DMS153 treated with DMSO at 0.1 percent for 48 hours (cell line): ENCODE results near the gene SMPX.

Experiments
- DNase-seq: peaks from one replicate; lab custom pipeline; 2025; ENCODE audit not compliant: unreplicated experiment; lab: John Stamatoyannopoulos, UW

SMPX gene

DNA sequence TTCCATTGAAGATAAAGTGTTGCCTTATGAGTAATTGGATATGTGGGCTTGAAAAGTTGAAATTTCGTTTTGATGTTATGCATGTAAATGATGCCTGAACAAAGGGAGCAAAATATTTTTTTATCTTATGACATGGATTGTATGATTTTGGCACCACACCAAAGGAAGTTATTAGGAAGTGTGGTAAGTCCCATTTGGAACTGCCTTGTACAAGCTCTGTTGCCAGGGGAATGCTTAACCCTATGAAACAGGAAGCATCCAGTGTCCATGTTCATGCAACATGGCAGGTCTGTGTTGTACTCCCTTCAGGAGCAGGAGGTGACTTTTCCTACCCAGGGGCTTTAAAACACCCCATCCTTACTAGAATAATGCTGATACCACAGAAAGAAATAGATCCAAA, 13.2 kb downstream of the SMPX start:
- DNase-seq: no peak

DNA sequence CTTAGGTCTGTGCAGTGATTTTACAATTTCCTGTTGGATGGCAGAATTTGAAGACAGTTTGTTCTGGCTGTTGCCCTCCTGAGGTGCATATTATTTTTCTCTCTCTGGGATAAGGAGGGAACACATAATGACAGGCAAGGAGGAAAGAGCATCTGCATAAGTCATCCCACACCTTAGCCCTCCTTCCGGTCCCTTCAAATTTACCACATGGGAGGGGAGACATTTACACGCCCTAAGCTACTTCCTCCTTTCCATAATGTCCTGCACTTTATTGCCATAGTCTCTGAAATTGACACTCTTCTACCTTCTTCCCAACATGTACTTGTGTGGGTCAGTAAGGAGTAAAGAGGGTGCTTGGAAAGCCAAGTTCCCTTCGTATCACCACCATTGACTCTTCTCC, 13.9 kb downstream of the SMPX start:
- DNase-seq: no peak

GRCh38 chrX:21741869-21742701, 15.8 kb downstream of the SMPX start:
- no peak for DNase-seq

DNA sequence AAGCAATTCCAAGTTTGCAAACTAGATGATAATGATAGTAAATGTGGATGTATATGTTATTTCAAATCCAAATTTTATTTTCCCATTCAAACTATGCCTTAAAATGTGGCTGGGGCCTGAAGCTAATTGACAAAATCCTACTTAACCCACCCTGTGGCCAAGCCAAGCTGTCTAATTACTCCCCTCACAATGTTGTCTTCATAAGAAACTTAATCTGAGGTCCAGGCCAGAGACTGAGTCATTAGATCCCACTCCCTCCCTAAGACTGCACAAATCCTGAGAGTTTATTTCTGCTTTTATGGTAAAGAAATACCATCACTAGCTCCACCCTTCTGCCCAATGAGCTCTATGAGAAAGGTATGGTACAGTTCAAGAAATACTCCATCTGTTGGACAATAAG, 16.6 kb downstream of the SMPX start:
- DNase-seq: no peak

DNA sequence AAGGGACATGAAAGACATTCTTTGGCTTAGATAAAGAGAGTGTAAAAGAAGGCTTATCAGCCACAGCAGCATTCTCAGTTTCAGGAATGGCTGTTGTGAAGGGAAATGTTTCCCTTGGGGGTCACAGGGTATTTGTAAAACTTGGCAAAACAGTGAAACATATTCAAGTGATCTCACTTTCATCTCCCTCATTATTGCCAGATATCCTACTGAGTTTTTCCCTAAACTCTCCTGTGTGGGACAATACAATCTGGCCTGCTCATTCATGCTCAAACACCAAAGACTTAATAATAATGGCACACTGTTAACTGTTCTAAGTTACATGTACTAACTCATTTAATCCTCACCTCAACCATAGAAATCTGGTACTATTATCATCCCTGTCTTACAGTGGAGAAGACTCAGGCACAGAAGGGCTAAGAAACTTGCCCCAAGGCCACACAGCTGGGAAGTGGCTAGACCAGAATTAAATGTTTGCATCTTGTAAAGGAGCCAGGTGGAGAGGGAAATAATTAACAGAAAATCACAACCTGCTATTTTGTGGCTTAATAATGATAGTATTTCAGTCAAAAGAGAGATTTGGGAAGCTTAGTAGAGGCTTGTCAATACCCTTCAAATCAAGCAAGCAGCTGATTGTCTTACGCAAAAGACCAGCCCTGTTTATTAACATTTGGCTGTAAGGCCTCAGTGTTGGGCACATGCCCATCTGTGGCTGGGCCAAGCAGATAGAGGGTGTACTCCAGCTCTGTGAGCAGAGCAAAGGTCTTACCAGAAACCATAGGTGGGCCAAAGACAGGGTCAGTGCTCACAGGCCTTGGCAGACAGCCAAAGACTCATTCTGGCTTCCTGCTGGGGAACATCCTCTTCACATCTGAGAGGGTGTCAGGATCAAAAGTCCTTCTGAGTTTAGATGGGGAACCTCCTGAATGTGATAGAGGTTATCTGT, 17.3 kb downstream of the SMPX start:
- no peak for DNase-seq

DNA sequence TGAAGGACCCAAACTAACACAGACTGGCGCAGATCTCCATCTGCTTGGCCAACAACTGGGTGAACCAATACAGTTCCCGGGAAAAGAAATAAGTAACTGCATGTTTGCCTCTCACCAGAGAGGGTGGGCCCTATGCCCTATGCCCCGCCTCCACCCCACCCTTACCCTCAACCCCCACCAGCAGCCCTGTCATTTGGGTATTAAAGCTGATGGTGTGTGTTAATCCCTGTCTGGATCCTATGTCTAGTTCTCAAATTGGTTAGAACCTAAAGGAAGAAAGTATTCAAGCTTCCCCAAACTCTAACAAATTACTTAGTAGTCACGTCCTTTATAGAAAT, 19.0 kb downstream of the SMPX start:
- DNase-seq: no peak

GRCh38 chrX:21738210-21738949, 19.5 kb downstream of the SMPX start:
- DNase-seq: peak; percentile 31

- no peak for DNase-seq
Observed at GRCh38 chrX:21735768-21736127, 22.2 kb downstream of the SMPX start.

GRCh38 chrX:21735038-21735767, 22.7 kb downstream of the SMPX start:
- DNase-seq: no peak

- no peak for DNase-seq
Observed at GRCh38 chrX:21734175-21734574, 23.7 kb downstream of the SMPX start.

DNA sequence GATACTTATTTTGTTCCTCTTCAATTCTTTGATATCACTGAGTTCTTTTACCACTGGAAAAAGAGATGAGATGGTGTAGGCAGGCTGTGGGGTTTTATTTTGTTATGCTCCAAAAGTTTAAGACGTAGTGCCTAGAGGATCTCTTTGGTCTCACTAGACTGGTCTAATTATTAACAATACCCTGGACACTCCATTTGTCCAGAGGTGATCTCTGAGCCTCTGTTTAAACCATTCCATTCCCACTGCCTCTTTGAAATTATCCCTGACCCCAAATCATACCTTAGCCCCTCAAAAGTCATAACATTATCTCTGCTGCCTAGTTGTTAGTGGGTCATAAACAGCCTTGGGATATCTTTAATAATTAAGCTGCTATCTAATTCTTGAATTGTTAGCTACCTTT, 24.2 kb downstream of the SMPX start:
- DNase-seq: no peak

DNA sequence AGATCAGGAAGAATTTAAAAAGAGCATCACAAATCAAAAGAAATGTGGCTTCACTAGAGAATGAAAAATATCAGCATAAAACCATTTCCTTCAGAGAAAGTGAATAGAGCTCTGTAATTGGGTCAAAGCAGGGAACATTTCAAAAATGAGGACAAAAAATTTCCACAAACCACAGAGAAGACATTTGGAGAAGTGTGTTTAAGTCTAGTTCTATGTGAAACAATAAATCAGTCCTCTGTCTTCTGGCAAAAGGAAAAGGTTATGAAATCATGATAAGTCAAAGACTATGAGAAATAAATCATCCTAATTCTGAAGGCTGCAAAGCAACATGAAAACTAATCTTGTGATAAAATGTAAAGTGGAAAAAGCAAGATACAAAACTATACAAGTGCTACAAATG, 27.9 kb downstream of the SMPX start:
- no peak for DNase-seq

GRCh38 chrX:21728276-21728968, 29.5 kb downstream of the SMPX start:
- no peak for DNase-seq

GRCh38 chrX:21725916-21726315, 32.0 kb downstream of the SMPX start:
- DNase-seq: no peak

- no peak for DNase-seq
Observed at GRCh38 chrX:21725496-21725895, 32.4 kb downstream of the SMPX start.

- no peak for DNase-seq
Observed at GRCh38 chrX:21723814-21724213, 34.1 kb downstream of the SMPX start.

GRCh38 chrX:21723084-21723483, 34.8 kb downstream of the SMPX start:
- no peak for DNase-seq

GRCh38 chrX:21721195-21721594, 36.7 kb downstream of the SMPX start:
- no peak for DNase-seq

- no peak for DNase-seq
Observed at GRCh38 chrX:21718575-21718974, 39.3 kb downstream of the SMPX start.

DNA sequence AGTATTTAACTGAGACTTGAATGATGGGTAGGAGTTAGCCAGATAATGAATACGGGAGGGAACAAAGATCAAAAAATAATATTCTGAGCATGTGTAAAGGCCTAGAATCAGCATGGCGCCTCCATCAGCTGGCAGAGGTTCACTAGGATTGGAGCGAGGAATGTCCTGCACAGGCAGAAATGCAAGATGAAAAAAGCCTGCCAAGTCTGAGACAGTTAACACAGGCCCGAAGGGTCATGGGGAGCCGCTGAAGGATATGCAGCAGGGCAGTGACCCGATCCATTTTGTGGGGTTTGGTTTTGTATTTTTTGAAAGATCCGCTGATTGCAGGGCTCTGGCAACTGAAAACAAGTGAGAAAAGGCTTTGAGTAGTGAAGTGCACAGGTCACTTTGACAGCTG, 40.1 kb downstream of the SMPX start:
- no peak for DNase-seq
